ENCODE data around the gene PCSK5. TPM values are rescaled to one million over a fixed set of nuclear protein-coding genes. Genes with fewer than 3 reads are reported as not detected.
"Not testable (repeated sequence)": the region's sequence is repeated elsewhere in the genome, so short reads cannot be mapped to it uniquely, and the experiment has no call there.

PCSK5 gene
- total RNA-seq, 4 donors from 2014 or later: 37.7 to 53.4 (median 43.1) TPM

DNA sequence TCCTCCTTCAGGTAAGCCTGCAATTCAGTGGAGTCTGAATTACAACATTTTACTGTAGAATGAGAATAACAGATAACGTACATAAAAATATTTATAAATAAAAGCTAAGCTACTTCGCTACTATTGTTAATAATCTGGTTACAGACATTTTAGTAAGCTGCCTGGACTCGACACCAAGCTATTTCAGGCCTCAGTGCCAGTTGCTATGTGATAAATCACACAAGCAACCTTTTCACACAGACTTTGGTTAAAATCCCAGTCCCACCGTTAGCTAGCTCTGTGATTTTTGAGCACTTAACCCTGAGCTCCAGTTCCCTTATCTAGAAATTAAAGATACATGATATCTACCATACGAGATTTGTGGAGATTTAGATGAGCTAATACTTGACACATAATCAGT lies 403.8 kb downstream of the PCSK5 start:
- TF ChIP-seq, protein P1, sequence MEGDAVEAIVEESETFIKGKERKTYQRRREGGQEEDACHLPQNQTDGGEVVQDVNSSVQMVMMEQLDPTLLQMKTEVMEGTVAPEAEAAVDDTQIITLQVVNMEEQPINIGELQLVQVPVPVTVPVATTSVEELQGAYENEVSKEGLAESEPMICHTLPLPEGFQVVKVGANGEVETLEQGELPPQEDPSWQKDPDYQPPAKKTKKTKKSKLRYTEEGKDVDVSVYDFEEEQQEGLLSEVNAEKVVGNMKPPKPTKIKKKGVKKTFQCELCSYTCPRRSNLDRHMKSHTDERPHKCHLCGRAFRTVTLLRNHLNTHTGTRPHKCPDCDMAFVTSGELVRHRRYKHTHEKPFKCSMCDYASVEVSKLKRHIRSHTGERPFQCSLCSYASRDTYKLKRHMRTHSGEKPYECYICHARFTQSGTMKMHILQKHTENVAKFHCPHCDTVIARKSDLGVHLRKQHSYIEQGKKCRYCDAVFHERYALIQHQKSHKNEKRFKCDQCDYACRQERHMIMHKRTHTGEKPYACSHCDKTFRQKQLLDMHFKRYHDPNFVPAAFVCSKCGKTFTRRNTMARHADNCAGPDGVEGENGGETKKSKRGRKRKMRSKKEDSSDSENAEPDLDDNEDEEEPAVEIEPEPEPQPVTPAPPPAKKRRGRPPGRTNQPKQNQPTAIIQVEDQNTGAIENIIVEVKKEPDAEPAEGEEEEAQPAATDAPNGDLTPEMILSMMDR (IDR thresholded peaks at IDR 0.05): no peak
- no peak for DNase-seq (ENCODE audit: low spot score)
- ATAC-seq (ENCODE audit: low FRiP score): no peak

DNA sequence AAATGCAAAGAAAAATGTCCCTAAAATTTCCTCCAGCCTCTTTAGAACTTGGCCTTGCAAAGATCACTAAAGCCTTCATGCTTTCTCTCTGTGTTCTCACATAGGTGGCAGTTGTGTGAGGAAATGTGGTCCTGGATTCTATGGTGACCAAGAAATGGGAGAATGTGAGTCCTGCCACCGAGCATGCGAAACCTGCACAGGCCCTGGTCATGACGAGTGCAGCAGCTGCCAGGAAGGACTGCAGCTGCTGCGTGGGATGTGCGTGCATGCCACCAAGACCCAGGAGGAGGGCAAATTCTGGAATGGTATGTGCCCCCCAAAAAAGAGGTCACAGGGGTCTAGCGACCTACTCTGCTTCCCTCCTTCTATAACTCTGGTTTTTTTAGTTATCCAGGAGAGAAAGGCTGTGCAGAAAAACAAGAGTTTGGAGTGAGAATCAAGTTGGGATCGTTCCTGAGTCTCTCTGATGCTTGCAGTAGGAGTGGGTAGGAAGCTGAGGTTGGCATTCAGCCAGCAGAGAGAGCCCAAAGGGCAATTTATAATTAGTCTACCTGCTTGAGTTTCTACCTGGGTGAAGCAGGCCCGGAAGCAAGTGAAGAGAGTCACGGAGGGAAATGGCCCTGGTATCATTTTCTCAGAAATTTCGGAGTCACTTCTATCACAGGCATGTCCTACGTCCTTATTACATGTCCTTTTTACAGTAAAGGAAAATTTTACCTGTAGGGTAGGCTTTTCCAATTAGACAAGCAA lies 406.3 kb downstream of the PCSK5 start:
- ATAC-seq (ENCODE audit: low FRiP score) (no peak), DNase-seq (ENCODE audit: low spot score) (no peak)
- TF ChIP-seq, protein P1 (IDR thresholded peaks at IDR 0.05): no peak

GRCh38 chr9:76297721-76298239 lies 407.3 kb downstream of the PCSK5 start:
- DNase-seq (ENCODE audit: low spot score): no peak
- ATAC-seq (ENCODE audit: low FRiP score): peak; percentile 58
- TF ChIP-seq, protein P1 (IDR thresholded peaks at IDR 0.05): no peak

- DNase-seq (ENCODE audit: low spot score) (no peak), ATAC-seq (ENCODE audit: low FRiP score) (peak; percentile 67)
- TF ChIP-seq, protein P1 (IDR thresholded peaks at IDR 0.05): no peak
Observed at GRCh38 chr9:76298521-76299144, 408.2 kb downstream of the PCSK5 start.

GRCh38 chr9:76302543-76302942 lies 412.1 kb downstream of the PCSK5 start:
- TF ChIP-seq, protein P1 (IDR thresholded peaks at IDR 0.05): no peak
- ATAC-seq (ENCODE audit: low FRiP score) (no peak), DNase-seq (ENCODE audit: low spot score) (no peak)

- no peak for ATAC-seq (ENCODE audit: low FRiP score)
- no peak for DNase-seq (ENCODE audit: low spot score)
- TF ChIP-seq, protein P1 (IDR thresholded peaks at IDR 0.05): no peak
Observed at GRCh38 chr9:76302947-76303550, 412.6 kb downstream of the PCSK5 start.

DNA sequence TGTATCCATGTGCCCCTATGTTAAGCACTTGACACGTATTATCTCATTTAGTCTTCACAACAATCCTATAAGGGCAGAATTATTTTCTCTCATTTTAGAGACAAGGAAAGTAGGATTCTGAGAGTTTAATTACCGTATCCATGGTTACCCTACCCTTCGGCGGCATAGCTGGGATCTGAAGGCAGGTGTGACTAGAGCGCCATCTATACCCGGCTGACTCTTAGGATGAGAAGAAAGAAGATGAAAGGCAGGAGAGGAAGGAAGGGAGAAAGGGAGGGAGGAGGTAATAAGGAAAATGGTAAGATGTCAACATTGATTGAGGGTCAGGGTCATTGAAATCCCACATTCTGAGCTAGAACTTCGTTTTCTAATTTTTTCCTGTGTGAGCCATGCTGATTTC lies 416.6 kb downstream of the PCSK5 start:
- not testable (repeated sequence) for DNase-seq (ENCODE audit: low spot score); ATAC-seq (ENCODE audit: low FRiP score)

Data from omental fat pad (tissue), 4 donors.